Renal cortex interstitium (tissue), 11 donors: ENCODE results near the gene ANAPC16. TPM values are rescaled to one million over a fixed set of nuclear protein-coding genes. Genes with fewer than 3 reads are reported as not detected.

Experiments
- DNase-seq, 11 donors: peaks; one replicate each; pipeline ENCODE4 v3.0.0-alpha.2; 2013; ENCODE audit warnings: low read depth in 9 of 11, low spot score in 4 of 11; ENCODE audit errors: extremely low read depth in 1 of 11
- polyA plus RNA-seq, 3 donors: library from polyadenylated mRNA; unstranded; fragments of 120-200 nt; gene quantifications; one replicate each; pipeline ENCODE4 v1.2.1, GENCODE V29; 2013; ENCODE audit not compliant: insufficient read length in 3 of 3

Gene ANAPC16
- polyA plus RNA-seq, 3 donors: 175 to 213 (median 178) TPM

DNA sequence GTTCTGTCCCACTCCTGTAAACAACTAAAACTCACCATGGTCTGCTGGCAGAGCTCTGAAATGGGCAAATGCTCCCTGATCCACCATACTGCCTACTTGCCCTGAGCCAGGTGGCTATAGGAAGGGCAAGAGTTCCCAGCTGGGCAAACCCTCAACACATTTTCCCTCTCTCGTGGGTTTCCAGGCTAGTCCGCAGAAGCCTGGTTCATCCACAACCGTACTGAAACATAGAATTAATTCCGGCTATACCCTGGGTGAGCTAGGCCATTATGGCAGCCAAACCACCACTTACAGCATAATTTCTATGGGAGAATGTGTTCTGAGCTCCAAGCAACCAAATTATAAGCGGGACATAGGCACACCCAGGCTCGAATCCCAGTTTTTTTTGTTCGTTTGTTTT is 37.8 kb downstream of the ANAPC16 start:
- no peak for DNase-seq

DNA sequence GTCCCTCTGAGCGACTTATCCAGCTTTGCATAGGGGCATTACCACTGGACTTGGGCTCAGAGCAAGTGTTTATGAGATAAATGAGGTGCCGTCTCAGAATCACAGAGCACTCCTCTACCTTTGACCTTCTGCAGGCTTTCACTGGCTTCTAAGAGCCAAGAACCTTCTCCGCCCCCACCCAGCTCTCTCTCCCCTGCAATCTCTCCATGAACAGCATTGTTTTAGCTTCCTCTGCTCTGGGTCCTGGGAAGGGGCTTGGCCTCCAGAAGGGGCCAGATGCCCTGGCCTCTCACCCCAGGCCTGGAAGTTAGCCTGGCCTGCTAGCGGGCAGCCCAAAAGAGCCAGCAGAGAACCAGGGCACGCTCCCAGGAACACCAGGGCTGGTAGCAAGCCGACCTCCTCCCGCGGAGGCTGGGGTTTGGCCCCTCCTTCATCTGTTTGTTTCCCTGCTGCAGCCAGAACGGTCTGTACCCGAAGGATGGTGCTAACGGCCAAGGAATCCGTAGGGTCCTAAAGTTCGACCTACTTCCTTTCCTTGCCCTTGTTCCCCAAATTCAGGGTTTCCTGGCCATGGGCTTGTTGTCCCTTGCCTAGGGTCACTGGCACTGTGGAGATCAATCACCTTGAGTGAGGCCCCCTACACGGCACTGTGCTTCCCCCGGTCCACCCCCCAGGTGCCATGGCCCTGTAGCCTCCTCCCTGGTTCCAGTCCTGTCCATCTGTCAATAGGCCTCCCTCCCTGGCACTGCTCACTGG is 39.2 kb downstream of the ANAPC16 start:
- peak in 4 of 11 donors; percentile 49 to 77 (median 71) for DNase-seq

DNA sequence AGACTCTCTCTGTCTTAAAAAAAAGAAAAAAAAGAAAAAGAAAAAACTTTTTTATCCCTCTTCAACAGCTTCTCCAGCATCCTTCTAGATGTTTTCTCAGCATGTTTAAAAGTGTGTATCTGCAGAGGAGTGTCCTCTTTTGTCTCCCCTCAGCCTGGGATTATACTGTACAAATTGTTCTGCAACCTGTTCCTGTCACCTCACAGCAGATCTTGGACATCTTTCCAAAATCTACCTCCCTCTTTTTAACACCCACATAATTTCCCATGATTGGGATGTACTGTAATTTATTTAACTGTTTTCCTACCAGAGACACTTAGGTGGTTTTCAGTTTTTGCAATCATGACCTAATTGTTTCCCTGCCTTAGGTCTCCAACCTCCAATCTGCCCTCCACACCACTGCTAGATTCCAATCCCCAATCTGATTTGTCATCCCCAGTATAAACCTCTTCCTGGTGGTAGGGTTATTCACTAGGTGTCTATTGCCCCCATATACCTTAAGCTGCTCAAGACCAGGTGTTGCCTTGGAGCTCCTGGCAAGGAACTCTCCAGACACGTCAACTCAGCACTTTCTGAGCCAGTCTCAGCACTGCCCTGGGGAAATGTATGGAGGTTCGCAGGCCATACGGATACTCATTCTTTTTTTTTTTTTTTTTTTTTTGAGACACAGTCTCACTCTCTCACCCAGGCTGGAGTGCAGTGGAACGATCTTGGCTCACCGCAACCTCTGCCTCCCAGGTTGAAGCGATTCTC is 40.3 kb downstream of the ANAPC16 start:
- no peak for DNase-seq

DNA sequence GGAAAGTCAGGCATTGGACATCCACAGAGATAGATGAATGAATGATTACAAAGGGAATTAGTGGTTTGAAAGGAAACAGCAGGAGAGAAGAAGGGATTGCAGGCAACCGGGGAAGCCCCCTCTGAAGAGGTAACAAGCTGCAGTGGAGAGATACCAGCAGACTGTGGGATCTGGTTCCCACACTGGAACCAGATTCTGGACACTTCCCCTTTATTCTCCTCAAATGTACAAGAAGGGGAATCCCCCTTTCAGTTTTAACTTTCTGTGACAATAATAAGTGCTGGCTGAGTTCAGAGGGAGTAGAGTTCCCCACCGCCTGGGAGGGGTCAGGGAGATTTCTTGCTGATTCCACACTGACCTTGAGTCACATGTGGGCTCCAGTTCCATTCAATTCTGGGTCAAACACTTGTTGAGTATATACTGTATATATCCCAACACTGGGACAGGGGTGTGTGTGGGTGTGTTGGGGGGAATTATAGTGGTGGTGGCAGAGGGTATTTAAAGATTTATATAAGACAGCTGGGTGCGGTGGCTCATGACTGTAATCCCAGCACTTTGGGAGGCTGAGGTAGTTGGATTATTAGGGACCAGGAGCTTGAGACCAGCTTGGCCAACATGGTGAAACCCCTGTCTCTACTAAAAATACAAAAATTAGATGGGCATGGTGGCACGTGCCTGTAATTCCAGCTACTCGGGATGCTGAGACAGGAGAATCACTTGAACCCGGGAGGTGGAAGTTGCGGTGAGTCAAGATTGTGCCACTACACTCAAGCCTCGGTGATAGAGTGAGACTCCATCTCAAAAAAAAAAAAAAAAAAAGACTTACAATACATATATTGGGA is 41.5 kb downstream of the ANAPC16 start:
- no peak for DNase-seq

DNA sequence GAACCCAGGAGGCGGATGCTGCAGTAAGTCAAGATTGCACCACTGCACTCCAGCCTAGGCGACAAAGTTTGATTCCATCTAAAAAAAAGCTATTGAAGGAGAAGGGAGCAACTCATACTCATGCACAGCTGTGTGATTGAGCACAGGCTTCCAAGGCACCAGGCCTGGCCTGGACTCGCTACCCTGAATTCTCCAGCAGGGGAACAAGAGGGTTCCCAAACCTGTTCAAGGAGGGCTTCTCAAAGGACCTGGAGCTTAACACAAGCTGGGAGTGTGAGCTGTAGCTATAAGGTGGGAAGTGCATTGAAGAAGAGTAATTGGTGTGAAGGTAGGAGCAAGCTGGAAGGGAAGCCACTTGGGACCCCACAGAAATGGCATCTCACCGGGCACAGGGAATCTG is 42.8 kb downstream of the ANAPC16 start:
- DNase-seq: no peak

DNA sequence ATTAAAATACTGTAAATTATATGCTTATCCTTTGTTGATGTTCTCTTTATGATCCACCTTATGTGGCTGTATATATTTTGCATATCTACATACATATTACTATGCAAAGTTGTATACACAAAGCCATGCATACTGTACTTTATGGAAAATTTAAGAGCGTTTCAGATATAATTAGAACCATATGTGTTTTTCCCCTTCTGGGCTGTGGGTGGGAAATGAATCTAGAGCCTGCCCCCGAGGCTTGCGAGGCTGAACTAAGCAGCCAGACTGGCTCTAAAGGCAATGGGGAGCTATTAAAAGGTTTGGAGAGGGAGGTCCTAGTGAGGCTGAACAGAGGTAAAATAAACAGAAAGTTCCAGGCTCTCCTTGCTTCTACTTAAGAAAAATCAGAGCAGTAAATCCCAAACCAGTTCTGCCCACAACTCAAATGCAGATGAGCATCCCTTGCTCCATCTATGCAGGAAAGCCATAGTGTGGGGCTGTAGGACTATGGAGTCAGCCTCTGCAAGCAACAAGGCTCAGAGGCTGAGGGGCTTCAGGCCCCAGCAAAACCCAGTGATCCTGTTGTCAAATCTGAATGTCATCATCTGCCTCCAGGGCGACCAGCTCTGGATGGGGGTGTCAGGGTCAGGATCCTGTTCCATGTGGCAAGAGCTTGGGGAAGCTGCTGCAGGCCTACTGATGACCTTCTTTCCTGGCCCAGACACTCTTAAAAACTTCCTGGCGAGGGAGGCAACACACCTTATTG is 43.9 kb downstream of the ANAPC16 start:
- peak in 2 of 11 donors; percentile 23 to 55 for DNase-seq

DNA sequence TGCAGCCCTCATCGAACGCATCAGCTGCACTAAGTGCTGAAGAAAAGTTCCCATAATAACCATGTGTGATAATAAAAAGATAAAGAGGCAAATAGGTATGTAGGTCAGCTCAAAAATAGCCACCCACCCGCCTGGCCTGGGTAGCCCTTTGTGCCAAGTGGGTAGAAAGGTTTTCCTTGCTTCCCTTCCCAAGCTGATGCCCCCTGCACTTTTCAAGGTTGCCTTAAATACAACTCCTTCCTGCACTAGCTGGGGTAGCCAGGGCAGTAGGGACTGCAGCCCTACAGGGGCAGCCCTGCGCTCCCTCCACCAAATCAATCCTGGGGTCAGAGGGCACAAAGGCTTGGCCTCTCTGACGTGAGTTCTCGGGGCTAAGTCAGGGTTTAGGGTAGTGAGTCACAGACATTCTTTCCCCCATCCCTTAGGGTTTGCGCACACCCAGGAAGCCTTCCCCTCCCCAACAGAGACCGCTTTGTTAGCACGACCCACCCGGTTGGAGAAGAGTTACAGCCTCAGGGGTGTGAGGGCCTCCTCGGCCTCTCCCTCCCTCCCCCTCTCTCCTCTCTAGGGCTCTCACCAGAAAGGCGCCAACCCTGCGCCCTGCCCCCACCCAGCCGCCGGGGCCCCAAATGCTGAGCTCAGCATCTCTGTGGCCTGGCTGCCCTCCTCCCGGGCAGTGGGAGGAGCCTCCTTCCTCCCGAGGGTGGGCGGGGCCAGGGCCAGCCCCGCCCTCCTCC is 44.6 kb downstream of the ANAPC16 start:
- peak in 8 of 11 donors; percentile 86 to 93 (median 90) for DNase-seq

GRCh38 chr10:72260976-72261783 is 45.4 kb downstream of the ANAPC16 start:
- DNase-seq: peak in 3 of 11 donors; percentile 88 to 91 (median 89)

DNA sequence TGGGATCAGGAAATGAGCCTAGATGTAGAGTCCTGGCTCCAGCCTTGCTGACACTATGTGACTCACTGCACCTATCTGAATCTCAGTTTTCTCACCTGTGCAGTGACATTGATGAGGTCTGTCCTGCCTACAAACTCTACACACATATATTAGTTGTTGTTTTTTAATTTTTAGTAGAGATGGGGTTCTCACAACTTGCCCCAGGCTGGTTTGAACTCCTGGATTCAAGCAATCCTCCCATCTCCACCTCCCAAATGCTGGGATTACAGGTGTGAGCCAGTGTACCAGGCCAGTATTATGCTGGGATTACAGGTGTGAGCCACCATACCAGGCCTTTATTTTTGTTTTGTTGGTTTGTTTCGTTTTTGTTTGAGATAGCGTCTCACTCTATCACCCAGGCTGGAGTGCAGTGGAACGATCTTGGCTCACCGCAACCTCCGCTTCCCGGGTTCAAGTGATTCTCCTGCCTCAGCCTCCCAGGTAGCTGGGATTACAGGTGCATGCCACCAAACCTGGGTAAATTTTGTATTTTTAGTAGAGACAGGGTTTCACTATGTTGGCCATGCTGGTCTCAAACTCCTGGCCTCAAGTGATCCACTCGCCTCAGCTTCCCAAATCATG is 46.1 kb downstream of the ANAPC16 start:
- no peak for DNase-seq

GRCh38 chr10:72263613-72264241 is 47.9 kb downstream of the ANAPC16 start:
- DNase-seq: peak in 1 of 11 donors; percentile 43

- no peak for DNase-seq
Observed at GRCh38 chr10:72264536-72264935, 48.7 kb downstream of the ANAPC16 start.

DNA sequence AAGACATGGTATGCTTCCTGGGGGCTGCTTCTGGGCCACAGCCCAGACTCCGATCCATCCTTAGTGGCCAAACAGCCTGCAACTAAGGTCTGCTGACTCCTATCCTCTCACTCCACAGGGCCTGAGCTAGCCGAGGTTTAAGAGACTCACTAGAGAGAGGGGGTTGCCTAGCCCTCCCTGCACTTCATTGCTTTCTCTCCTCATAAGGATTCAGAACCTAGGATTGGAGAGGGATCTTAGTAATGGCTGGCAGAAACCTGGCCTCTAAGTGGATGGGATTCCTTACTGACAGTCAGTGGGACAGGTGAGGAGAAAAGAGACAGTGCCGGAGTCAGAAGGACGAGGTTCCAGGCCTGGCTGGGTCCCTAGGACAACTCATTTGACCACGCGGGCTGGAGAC is 49.7 kb downstream of the ANAPC16 start:
- DNase-seq: no peak

GRCh38 chr10:72265990-72266865 is 50.4 kb downstream of the ANAPC16 start:
- no peak for DNase-seq

DNA sequence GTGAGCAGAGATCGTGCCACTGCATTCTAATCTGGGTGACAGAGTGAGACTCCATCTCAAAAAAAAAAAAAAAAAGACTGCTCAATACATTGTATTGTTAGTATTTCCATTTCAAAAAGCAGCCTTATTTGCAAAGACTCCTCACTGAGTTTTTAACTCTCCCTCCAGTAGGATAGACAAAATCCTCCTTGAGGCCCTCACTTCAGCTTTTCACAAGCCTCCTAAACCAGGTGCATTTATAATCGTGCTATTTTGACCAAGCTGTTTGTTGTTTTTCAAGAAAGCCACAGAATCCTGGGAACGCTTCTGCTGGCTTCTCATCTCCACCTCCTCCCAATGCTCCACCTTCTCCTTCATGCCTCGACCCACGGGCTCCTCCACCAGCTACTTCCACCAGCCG is 51.6 kb downstream of the ANAPC16 start:
- no peak for DNase-seq

DNA sequence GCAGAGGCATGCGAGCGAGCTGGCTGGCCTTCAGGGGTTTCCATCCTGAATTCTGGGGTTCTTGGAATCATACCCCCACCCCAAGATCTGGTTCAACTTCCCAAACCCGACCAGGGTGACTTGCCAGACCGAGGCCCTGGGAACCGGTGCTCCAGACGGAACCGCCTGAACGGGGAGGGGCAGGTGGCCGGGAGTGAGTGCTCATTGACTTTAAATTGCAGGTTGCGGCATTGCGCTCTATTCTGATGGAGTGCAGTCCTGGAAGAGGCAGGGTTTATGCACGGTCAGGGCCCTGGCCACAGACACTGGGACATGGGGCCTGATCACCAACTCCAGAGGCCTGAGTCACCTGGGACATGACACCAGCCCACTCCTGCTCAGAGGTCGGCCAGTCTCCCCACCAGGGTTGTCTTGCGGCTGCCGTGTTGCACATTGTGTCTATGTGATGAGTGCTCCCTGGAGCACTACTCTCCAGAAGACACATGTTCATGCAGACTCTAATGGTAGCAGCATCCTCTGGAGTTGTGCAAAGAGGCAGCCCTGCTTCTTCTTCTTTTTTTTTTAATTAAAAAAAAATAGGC is 52.1 kb downstream of the ANAPC16 start:
- no peak for DNase-seq
